NOMO-1 treated with dmso at 0.1 percent for 144 hours (cell line): ENCODE results near the gene AGAP9.
"Not testable (repeated sequence)": the region's sequence is repeated elsewhere in the genome, so short reads cannot be mapped to it uniquely, and the experiment has no call there.

ENCODE experiments used
- DNase-seq: peaks from one replicate; lab custom pipeline; 2025; ENCODE audit not compliant: unreplicated experiment; lab: John Stamatoyannopoulos, UW

AGAP9 gene

GRCh38 chr10:47523475-47523874 lies at the start of gene AGAP9:
Gene AGAP9, minus strand, starts transcription at chr10:47523638. Its CDS starts 112 bp downstream, at chr10:47523526.
- DNase-seq: not testable (repeated sequence)

GRCh38 chr10:47571138-47571912 lies 47.9 kb upstream of the AGAP9 start:
- DNase-seq: not testable (repeated sequence)

- DNase-seq: not testable (repeated sequence)
Measured at GRCh38 chr10:47566757-47567156, 43.3 kb upstream of the AGAP9 start.

GRCh38 chr10:47566108-47566699 lies 42.8 kb upstream of the AGAP9 start:
- DNase-seq: not testable (repeated sequence)

- DNase-seq: not testable (repeated sequence)
Measured at GRCh38 chr10:47565517-47565920, 42.1 kb upstream of the AGAP9 start.

GRCh38 chr10:47564953-47565352 lies 41.5 kb upstream of the AGAP9 start:
- DNase-seq: not testable (repeated sequence)

GRCh38 chr10:47564318-47564717 lies 40.9 kb upstream of the AGAP9 start:
- DNase-seq: not testable (repeated sequence)

GRCh38 chr10:47560452-47560851 lies 37.0 kb upstream of the AGAP9 start:
- DNase-seq: not testable (repeated sequence)

- DNase-seq: not testable (repeated sequence)
Measured at GRCh38 chr10:47559718-47560308, 36.4 kb upstream of the AGAP9 start.

- DNase-seq: not testable (repeated sequence)
Measured at GRCh38 chr10:47558109-47558508, 34.7 kb upstream of the AGAP9 start.

- DNase-seq: not testable (repeated sequence)
Measured at GRCh38 chr10:47557616-47558015, 34.2 kb upstream of the AGAP9 start.

- not testable (repeated sequence) for DNase-seq
Measured at GRCh38 chr10:47555334-47555733, 31.9 kb upstream of the AGAP9 start.

GRCh38 chr10:47554552-47554951 lies 31.1 kb upstream of the AGAP9 start:
- not testable (repeated sequence) for DNase-seq

- not testable (repeated sequence) for DNase-seq
Measured at GRCh38 chr10:47553860-47554247, 30.4 kb upstream of the AGAP9 start.

GRCh38 chr10:47553214-47553859 lies 29.9 kb upstream of the AGAP9 start:
- DNase-seq: peak; percentile 67

- peak; percentile 29 for DNase-seq
Measured at GRCh38 chr10:47552719-47553118, 29.3 kb upstream of the AGAP9 start.

- DNase-seq: not testable (repeated sequence)
Measured at GRCh38 chr10:47547286-47547685, 23.8 kb upstream of the AGAP9 start.

GRCh38 chr10:47536430-47536829 lies 13.0 kb upstream of the AGAP9 start:
- not testable (repeated sequence) for DNase-seq

- DNase-seq: not testable (repeated sequence)
Measured at GRCh38 chr10:47502313-47502712, 21.1 kb downstream of the AGAP9 start.

GRCh38 chr10:47494226-47494625 lies 29.2 kb downstream of the AGAP9 start:
- DNase-seq: not testable (repeated sequence)

- DNase-seq: not testable (repeated sequence)
Measured at GRCh38 chr10:47491600-47491999, 31.8 kb downstream of the AGAP9 start, which contains the start of gene FAM25G. Gene FAM25G, minus strand, starts transcription at chr10:47491700. Its CDS starts 26 bp downstream, at chr10:47491674.
